Activated gamma-delta T cell treated with Interleukin-2 at 50 U/mL for 16 hours (primary cell): ENCODE measurements around the gene PSD4.

Experiments
- DNase-seq: peaks from one replicate; pipeline ENCODE4 v3.0.0-alpha.2; 2020

Gene PSD4

DNA sequence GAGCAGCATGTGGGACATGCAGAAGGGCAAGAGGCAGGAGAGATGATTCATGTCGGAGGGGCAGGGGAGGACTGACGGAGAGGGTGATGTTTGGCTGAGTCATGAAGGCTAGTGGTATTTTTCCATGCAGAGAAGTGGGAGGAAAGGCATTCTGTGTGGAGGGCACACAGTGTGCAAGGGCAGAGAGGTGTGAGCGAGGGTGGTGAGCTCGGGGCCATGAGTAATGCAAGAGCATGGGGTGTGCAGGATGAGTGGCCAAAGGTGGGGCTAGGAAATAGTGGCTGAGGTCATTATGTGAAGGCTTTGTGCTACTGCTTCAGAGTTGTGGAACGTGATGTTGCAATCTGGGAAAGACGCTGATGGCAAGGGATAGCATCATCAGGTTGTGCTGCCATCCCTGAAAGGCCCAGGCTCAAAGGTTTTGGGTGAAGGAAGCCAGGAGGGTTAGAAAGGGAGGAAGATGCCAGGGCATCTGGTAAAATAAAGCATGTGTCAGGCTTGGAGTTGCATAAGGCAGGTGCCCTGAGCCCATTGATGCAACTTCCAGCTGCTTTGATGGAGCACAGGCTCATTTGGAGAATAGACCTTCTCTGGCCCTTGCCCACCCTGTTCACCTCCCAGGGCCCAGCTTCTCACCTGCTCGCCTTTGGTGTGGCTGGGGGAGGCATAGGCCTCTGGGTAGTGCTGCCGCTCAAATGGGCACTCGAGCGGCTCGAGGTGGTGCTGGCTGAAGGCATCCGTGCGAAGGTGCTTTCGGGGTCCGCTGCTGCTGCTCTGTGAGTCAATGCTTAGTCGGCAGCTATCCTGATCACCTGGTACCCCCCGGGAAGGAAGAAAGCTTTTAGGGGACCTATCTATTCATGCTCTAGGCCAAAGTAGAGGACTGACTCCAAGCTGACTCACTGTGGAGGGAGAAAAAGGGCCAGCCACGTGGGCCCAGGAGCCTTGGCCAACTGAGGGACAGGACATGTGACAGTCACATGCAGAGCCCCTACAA, 67.4 kb downstream of the PSD4 start:
- no peak for DNase-seq

DNA sequence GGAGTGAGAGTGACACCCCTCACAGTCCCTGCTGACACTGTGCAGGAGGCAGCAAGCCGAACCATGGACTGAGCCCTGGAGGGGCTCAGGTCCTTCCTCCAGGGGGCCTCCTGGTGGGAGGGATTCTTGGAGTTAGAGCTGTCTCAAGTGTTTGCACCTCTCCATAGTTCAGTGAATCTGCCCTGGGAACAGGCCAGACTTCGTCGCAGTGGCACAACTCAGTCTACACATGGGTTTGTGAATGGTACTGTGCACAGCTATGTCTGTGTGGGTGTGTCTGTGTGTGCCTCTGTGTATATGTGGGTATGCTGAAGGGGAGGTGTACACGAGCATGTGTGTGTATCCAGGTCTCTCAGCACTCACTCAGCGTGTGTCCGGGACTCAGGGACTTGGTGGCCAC, 68.6 kb downstream of the PSD4 start:
- no peak for DNase-seq

DNA sequence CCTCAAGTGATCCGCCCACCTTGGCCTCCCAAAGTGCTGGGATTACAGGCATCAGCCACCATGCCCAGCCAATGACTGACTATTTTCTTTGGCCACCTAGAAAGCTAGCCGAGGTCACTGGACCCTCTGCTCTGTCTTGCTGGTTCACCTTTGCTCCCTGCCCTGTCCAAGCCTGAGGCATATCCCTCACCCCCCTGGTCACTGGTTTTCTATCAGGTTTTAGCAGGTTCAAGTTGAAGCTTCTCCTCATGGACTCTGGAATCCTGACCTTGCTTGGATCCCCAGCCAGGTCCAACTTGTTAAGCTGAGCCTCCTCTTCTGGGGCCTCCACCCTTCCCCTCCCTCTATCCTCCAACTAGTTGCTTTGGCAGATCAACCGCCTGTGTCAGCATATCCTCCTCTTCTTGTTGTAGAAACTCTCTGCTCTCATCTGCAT, 71.5 kb downstream of the PSD4 start:
- DNase-seq: no peak

DNA sequence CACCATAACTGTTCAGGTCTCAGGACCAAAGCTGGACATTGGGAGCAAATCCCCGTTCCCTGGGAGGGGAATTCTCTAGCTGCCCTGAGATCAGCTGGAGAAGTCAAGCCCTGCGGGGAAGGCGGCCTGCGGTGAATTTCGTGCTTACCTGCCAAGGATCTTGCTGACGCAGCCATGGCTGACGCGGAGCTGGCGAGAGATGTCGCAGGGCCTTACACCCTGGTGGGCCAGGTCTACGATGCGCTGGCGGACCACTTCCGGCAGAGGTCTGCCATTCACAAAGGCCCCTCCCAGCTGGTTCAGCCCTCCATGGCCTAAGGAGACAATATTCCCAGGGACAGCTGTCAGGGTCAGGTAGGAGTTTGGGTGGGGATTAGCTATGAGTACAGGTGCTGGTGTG, 72.8 kb downstream of the PSD4 start:
- DNase-seq: no peak

DNA sequence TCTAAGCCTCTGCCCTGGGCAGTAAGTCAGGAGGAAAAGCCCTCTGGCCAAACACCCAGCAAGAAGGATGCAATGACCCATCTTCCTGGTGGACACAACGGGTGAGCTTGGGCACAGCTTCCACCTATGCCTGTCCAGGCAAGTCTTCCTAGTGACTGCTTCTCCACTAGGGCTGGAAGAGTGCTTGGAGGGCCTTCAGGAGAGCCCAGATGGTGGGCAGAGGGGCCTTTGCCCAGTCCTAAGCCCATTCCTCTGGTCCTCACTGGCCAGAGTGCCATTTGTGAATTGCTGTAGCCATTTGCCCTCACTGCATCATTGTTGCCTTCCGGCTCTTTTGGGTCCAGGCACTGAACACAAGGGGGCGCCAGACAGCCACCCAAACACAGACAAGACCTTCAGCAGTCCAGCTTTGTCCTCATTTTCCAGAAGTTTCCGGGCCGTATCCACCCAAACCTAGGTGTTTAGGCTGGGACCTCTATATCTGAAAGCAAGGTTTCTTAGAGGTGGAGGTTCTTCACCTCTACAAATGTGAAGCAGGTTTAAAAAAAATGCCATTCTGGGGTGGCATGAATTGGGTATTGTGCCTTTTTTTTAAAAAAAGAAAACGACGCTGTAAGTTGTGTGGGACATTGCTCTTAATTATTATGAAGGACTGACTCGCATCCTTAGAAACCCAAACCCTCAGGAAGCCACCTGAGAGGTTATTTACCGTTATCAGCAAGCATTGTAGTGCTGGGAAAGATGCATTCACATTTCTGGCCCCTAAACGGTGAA, 75.4 kb downstream of the PSD4 start:
- DNase-seq: peak; percentile 77

DNA sequence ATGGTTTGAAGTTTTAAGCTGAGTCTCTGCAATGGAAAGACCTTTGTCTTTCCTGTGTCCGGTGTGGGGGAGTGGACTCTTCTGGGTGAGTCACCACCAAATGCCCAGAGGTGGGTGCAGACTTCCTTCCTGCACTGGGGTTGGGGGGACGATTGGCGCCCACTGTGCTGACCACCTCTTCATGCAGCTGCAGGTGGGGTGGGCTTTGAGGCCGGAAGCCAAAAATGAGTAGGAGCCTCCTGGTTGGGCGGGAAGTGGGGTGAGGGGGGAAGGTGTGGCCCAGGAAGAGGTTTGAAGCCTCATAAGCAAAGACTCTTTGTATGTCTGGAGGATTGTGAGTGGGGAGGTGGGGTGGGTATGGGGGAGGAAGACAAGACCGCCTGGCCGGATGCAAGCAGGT, 77.3 kb downstream of the PSD4 start:
- DNase-seq: peak; percentile 43

DNA sequence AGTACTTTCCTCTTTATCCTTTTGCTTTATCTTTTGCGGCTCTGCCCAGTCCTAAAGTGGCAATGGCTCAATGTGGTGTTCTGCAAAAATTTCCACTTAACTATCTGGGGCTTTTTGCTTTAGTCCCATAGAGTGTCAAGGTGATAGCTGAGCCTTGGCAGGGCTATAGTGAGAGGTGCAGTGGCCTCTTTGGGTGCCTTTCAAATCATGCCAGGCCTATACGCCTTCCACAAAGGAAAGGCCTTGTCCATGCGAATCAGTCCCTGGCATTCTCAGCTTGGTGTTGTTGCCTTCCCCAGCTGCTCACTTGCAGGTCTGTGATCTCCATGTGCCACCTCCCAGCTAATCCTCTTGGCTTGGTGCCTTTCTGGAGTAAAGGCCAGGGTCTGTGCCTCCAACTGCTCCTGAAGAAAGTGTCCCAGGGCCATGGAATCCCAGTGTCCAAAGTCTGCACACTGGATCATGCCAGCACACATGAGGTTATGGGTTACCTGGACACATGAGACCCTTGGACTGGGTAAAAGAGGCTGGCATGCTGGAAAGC, 78.3 kb downstream of the PSD4 start:
- DNase-seq: no peak

DNA sequence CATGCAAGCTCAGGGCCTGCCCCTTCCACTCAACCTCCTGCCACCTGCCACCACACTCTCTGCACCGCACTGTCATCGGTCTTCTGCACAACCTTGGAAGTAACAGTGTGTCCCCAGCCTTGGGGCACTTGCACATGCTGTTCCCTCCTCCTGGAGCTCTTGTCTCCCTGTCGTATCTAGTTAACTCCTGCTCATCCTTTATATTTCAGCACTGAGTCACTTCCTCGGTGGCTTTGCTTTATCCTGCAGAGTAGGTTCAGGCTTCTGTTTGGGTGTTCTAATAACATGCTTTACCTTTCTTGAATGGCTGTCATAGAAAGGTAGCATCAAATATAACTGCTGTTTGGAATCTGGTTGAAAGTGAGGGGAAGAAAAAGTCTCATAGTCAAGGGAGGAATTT, 79.7 kb downstream of the PSD4 start:
- no peak for DNase-seq

DNA sequence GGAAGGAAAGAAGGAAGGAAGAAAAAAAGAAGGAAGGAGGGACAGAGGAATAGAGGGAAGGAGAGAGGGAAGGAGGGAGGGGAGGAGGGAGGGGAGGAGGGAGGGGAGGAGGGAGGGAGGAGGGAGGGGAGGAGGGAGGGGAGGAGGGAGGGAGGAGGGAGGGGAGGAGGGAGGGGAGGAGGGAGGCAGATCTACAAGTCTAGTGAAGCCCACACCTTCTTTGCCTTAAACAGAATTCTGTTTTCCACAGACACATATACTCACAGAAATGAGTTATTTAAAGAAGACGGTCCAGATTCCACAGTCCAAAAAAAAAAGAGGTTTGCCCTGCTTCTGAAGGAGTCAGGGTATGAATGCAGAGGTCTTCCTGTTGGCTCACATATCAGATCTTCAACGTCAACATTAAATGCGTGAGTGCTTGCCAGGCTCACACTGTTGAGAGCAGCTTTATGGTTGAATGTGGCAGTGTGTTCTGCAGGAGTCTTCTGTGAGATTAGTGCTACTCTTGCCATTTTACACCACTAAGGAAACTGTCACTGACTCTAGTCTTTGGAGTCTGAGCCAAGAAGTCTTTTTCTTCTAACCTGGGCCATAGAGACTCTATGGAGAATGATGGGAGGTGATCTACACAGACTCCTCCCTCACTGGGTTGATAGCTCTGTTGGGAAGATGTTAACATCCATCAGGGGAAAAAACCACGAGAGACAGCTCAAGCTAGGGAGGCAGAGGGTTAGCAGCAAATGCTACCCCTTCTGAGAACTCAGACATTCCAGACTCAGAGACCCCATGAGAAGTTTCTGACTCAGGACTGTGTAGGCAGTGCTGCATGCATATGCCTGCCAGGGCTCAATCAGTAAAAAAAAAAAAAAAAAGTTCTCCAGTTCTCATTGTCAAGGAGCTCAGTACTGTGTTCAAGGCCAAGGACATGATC, 81.6 kb downstream of the PSD4 start:
- no peak for DNase-seq

GRCh38 chr2:113257516-113258264, 83.9 kb downstream of the PSD4 start:
- no peak for DNase-seq

DNA sequence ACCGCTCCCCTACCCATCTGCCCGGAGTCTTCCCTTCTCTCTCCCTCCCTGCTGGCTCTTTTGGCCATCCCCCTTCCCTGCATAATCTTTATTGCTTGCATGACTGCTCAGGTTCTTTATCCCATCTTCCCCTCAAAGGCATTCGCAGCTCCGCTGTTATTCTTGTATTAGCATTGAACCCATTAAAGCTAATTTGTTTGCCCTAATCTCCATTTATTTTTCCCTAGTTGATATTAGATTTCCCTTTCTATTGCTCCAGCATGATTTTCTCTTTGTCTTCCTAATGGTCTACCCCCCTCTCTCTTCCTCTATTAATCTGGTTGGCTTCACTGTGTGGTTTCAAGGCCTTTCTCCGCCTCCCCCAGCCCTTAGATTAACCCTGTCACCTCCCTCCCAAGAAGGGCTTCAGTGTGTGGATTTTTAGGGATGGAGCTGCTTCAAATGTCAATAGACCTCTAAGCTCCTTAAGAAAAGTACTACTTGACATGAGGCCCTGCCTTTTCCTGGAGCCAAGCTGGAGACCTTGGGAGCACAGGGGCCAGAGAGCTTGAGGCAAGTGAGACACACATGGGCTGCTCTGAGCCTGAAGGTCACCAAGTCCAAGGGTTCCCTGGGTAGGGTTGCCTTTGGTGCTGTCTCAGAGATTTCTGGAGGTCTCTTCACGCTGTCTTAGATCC, 84.8 kb downstream of the PSD4 start:
- no peak for DNase-seq
